ENCODE measurements around the gene VARS2. TPM values are rescaled to one million over a fixed set of nuclear protein-coding genes. Genes with fewer than 3 reads are reported as not detected.

The VARS2 gene
- total and polyA plus RNA-seq, 4 donors = 9.4 to 23.3 (median 16.3) TPM

DNA sequence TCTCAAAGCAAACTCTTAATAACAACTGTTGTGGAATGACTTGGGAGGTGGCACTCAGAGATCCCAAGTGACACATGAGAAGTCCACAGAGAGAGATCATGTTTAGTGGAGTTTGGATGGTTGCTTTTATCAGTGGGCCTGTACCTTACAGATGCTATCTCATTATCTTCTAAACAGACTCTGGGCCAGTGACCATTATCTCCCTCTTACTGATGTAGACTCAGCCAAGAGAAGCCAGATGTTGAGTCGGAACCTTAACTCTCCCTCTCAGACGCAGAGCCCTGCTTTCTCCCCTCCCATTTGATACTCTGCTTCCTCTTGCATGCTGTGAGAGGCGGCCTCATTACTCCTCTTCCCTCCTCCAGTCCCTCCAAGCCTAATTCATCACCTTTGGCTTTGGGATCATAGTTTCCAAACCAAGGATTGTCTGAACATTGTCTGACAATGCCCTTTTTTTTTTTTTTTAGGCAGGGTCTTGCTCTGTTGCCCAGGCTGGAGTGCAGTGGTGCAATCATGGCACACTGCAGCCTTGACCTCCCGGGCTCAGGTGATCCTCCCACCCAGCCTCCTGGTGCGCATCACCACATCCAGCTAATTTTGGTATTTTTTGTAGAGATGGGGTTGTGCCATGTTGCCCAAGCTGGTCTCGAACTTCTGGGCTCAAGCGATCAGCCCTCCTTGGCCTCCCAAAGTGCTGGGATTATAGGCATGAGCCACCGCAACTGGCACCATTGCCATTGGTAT, 34.2 kb upstream of the VARS2 start:
- Histone ChIP-seq H3K27ac (ENCODE audit: low read depth in 1 of 2, low read length in 2 of 2) (no peak overlapping the region), H3K9ac (ENCODE audit: low read depth in 1 of 2, low read length in 2 of 2) (no peak overlapping the region), H3K27me3 (ENCODE audit: control insufficient read depth in 4 of 4, insufficient read depth in 4 of 4, low read length in 3 of 4) (no peaks in the 10 kb centered on the region), H3K9me3 (ENCODE audit: control insufficient read depth in 4 of 4, low read length in 3 of 4) (no peaks in the 10 kb centered on the region), H3K36me3 (ENCODE audit: control insufficient read depth in 4 of 4, insufficient read depth in 3 of 4, low read depth in 1 of 4, low read length in 3 of 4) (no peaks in the 10 kb centered on the region), H3K4me3 (ENCODE audit: low read depth in 1 of 3, low read length in 3 of 3) (no peak overlapping the region), H3K4me1 (ENCODE audit: control insufficient read depth in 4 of 4, insufficient read depth in 4 of 4, low read length in 3 of 4) (peaks cover 0 to 13% (median 3%) of the 10 kb centered on the region in 4 donors)
- TF ChIP-seq YY1 (IDR thresholded peaks at IDR 0.05) (no peak), TAF1 (conservative IDR thresholded peaks at IDR 0.05) (no peak), EGR1 (IDR thresholded peaks at IDR 0.05; ENCODE audit: low read depth in 2 of 2) (no peak), HNF4G (IDR thresholded peaks at IDR 0.05) (no peak), GABPA (IDR thresholded peaks at IDR 0.05 in 1 of 2, conservative IDR thresholded peaks at IDR 0.05 in 1 of 2) (no peak), CTCF (IDR thresholded peaks at IDR 0.05; ENCODE audit: low read depth, low read length, missing input control) (no peak), JUND (IDR thresholded peaks at IDR 0.05) (no peak), FOXA2 (IDR thresholded peaks at IDR 0.05) (no peak), SP1 (IDR thresholded peaks at IDR 0.05) (no peak), HNF4A (conservative IDR thresholded peaks at IDR 0.05) (no peak), RAD21 (IDR thresholded peaks at IDR 0.05) (no peak), NR2F2 (IDR thresholded peaks at IDR 0.05) (no peak), FOXA1 (IDR thresholded peaks at IDR 0.05) (no peak), RXRA (IDR thresholded peaks at IDR 0.05) (no peak), ATF3 (IDR thresholded peaks at IDR 0.05) (no peak)
- TF ChIP-seq, protein P1, sequence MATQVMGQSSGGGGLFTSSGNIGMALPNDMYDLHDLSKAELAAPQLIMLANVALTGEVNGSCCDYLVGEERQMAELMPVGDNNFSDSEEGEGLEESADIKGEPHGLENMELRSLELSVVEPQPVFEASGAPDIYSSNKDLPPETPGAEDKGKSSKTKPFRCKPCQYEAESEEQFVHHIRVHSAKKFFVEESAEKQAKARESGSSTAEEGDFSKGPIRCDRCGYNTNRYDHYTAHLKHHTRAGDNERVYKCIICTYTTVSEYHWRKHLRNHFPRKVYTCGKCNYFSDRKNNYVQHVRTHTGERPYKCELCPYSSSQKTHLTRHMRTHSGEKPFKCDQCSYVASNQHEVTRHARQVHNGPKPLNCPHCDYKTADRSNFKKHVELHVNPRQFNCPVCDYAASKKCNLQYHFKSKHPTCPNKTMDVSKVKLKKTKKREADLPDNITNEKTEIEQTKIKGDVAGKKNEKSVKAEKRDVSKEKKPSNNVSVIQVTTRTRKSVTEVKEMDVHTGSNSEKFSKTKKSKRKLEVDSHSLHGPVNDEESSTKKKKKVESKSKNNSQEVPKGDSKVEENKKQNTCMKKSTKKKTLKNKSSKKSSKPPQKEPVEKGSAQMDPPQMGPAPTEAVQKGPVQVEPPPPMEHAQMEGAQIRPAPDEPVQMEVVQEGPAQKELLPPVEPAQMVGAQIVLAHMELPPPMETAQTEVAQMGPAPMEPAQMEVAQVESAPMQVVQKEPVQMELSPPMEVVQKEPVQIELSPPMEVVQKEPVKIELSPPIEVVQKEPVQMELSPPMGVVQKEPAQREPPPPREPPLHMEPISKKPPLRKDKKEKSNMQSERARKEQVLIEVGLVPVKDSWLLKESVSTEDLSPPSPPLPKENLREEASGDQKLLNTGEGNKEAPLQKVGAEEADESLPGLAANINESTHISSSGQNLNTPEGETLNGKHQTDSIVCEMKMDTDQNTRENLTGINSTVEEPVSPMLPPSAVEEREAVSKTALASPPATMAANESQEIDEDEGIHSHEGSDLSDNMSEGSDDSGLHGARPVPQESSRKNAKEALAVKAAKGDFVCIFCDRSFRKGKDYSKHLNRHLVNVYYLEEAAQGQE (IDR thresholded peaks at IDR 0.05) = no peak
- TF ChIP-seq, protein P2, sequence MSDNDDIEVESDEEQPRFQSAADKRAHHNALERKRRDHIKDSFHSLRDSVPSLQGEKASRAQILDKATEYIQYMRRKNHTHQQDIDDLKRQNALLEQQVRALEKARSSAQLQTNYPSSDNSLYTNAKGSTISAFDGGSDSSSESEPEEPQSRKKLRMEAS (IDR thresholded peaks at IDR 0.05) = no peak
- TF ChIP-seq, protein P3, sequence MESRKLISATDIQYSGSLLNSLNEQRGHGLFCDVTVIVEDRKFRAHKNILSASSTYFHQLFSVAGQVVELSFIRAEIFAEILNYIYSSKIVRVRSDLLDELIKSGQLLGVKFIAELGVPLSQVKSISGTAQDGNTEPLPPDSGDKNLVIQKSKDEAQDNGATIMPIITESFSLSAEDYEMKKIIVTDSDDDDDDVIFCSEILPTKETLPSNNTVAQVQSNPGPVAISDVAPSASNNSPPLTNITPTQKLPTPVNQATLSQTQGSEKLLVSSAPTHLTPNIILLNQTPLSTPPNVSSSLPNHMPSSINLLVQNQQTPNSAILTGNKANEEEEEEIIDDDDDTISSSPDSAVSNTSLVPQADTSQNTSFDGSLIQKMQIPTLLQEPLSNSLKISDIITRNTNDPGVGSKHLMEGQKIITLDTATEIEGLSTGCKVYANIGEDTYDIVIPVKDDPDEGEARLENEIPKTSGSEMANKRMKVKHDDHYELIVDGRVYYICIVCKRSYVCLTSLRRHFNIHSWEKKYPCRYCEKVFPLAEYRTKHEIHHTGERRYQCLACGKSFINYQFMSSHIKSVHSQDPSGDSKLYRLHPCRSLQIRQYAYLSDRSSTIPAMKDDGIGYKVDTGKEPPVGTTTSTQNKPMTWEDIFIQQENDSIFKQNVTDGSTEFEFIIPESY (IDR thresholded peaks at IDR 0.05) = no peak
- WGBS = 84% methylated on average over 8 of the region's 8 CpGs
- DNase-seq (ENCODE audit: low spot score) = no peak
